WI38 (cell line): ENCODE results near the gene CD37.

Experiments used
- H3K4me3 ChIP-seq: 2 replicates; pipeline ENCODE4 v1.5.1; 2011; ENCODE audit warnings: low read depth, mild to moderate bottlenecking, control low read depth, low read length
- CTCF ChIP-seq: IDR thresholded peaks from 2 replicates; pipeline ENCODE4 v1.5.1; 2012; ENCODE audit warnings: low read depth, mild to moderate bottlenecking, control low read depth, low read length

Gene CD37

GRCh38 chr19:49333418-49333805 is 1.8 kb upstream of the CD37 start:
- no peak for TF ChIP-seq CTCF
- H3K4me3 ChIP-seq, result no peak overlapping the region

GRCh38 chr19:49333811-49334288 is 1.4 kb upstream of the CD37 start:
- H3K4me3 ChIP-seq, result no peak overlapping the region
- no peak for TF ChIP-seq CTCF

GRCh38 chr19:49335784-49336481 is 727 bp downstream of the CD37 start:
- no peak overlapping the region for H3K4me3 ChIP-seq
- TF ChIP-seq CTCF, result no peak

- H3K4me3 ChIP-seq, result no peak overlapping the region
- TF ChIP-seq CTCF, result no peak
Measured at GRCh38 chr19:49336482-49337266, 1.5 kb downstream of the CD37 start.

GRCh38 chr19:49337267-49338022 is 2.2 kb downstream of the CD37 start:
- no peak overlapping the region for H3K4me3 ChIP-seq
- no peak for TF ChIP-seq CTCF

- no peak for TF ChIP-seq CTCF
- H3K4me3 ChIP-seq, result no peak overlapping the region
Measured at GRCh38 chr19:49338023-49338677, 2.9 kb downstream of the CD37 start.
